GM19238 (cell line): Measurements from ENCODE around the gene CLDN4.
"Not testable (repeated sequence)": the region's sequence is repeated elsewhere in the genome, so short reads cannot be mapped to it uniquely, and the experiment has no call there.

Source experiments
- DNase-seq: peaks from one replicate; pipeline ENCODE4 v3.0.0; 2011; ENCODE audit warnings: low spot score; ENCODE audit not compliant: insufficient read length

The CLDN4 gene

DNA sequence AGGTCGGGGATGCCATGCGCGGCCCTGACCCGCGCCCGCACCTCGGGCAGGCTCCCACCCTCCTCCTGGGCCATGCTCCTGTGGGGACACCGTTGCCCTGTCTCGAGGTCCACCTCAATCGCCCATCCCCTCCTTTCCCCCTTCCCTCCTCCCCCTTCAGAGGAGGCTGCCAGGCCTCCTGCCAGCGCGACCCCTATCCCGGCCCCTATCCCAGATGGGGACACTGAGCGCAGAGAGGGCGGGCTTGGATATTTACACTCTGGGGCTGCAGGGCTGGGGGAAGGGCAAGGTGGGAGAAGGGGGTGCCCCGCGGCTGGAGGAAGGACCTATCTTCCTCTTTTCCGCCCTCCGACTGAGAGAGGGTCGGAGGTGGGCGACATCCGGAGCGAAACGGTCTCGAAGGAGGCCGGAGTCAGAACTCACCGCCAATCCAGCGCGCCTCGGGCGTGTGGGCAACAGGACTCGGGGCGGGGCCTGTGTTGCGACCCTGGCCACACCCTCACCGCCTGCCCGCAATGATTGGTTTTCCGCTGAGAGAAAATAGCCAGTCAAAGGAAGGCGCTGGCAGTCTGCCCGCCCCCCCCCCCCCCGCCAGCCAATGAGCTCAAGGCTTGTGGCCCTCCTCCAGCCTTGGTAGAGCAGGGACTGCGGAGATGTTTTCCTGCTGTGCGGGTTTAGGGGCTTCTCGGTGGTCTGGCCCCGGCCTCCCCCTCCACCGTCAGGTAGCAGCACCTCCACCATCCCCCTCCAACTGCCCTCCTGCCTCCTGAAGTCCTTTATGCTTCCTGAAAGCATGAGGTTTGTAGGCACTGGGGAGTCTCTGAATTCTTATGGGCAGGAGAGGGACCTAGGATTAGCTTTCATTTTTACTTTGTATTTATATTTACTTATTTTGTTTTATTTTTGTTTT, 11.5 kb downstream of the CLDN4 start, which contains the start of gene METTL27:
Gene METTL27, minus strand, starts transcription at position 450 of the 910 bp plus-strand sequence. Its CDS starts 376 bp downstream, at position 74.
- DNase-seq: peak; percentile 98

DNA sequence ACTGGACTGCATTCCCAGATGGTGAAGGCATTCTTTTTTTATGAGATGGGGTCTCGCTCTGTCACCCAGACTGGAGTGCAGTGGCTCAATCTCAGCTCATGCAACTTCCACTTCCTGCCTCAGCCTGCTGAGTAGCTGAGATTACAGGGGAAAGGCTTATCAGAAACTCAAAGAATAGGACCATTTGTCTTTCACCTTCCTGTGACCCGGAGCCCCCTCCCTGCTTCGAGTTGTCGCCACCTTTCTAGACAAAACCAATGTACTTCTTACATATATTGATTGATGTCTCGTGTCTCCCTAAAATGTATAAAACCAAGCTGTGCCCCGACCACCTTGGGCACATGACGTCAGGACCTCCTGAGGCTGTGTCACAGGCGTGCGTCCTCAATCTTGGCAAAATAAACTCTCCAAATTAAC, 13.3 kb downstream of the CLDN4 start:
- no peak for DNase-seq

DNA sequence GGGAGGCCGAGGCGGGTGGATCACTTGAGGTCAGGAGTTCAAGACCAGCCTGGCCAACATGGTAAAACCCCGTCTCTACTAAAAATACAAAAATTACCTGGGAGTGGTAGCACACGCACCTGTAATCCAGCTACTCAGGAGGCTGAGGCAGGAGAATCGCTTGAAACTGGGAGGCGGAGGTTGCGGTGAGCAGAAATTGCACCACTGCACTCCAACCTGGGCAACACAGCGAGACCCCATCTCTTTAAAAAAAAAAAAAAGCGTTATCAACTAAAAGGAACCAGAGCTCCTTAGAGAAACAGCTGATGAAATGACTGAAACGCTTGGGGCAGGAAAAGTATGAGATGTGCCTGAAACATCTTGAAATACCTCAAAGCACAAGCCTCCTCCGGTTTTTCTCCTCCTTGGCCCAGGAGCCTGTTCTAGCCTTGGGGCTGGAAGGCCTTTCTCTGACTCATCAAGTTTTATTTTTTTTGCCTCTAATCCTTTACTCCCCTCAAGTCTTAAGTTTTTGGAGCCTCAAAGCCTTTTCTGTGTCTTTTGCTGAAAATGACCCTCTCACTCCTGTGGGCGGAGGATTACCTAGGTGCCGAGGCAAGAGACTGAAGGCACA, 14.2 kb downstream of the CLDN4 start:
- no peak for DNase-seq

DNA sequence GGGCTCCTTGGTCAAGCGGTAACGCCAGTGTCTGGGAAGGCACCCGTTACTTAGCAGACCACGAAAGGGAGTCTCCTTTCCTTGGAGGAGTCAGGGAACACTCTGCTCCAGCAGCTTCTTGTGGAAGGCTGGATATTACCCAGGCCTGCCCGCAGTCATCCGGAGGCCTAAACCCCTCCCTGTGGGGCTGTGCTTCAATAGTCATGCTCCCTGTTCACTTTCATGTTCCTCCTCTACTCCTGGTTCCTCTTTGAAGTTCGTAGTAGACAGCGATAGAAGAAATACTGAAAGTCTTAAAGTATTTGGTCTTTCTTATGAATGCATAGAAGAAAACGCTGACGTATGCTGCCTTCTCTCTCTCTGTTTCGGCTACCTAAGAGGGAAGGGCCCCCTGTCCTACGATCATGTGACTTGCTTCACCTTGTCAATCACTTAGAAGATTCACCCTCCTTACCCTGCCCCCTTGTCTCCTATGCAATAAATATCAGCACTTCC, 15.0 kb downstream of the CLDN4 start:
- DNase-seq: not testable (repeated sequence)

DNA sequence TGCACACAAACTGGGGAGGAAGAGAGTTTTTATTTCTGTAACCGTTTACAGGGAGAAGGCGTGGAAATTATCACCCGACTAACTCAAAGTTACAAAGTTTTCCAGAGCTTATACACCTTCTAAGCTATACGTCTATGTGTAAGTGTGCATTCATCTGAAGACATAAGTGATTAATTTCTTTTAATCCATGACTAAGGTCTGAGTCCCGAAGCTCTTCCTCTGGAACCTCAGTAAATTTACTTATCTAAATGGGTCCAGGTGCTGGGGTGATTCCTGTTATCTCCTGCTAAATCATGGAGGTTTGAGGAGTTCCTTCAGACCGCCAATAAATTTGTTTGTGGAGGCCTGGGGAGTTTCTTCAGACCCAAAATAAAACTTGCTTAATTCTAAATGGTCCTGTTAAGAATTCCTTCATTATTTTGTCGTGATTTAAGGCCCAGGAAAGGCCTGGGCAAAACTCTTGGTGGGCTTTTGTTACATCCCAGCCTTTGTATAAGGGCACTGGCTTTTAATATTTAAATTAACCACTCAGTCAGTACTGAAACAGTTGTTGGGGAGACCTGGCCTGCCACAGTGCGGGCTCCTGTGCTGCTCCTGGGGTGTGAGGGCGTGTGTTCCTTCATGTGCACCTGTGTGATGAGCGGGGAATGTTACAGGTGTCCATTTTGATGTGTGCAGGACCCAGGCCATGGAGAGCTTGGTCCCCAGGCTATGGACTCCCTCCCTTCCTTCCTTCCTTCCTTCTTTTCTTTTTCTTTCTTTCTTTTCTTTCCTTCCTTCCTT, 17.3 kb downstream of the CLDN4 start:
- no peak for DNase-seq

DNA sequence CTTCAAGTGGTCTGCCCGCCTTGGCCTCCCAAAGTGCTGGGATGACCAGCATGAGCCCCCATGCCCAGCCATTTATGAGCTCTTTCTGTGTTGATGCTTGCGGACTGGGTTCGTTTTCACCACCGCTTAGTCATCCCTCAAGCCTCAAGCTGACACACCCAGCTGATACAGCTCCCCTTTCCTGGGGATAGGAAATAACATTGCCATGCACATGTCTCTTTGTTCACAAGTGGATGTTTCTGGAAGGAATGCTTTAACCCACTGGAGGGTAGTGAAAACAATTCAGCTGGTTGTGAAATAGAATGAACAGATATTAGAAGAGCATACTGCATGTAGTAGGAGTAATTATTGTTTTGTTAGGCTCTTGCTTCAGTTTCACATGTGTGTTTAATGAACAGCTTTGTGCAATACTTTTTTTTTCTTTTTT, 20.0 kb downstream of the CLDN4 start:
- DNase-seq: no peak

DNA sequence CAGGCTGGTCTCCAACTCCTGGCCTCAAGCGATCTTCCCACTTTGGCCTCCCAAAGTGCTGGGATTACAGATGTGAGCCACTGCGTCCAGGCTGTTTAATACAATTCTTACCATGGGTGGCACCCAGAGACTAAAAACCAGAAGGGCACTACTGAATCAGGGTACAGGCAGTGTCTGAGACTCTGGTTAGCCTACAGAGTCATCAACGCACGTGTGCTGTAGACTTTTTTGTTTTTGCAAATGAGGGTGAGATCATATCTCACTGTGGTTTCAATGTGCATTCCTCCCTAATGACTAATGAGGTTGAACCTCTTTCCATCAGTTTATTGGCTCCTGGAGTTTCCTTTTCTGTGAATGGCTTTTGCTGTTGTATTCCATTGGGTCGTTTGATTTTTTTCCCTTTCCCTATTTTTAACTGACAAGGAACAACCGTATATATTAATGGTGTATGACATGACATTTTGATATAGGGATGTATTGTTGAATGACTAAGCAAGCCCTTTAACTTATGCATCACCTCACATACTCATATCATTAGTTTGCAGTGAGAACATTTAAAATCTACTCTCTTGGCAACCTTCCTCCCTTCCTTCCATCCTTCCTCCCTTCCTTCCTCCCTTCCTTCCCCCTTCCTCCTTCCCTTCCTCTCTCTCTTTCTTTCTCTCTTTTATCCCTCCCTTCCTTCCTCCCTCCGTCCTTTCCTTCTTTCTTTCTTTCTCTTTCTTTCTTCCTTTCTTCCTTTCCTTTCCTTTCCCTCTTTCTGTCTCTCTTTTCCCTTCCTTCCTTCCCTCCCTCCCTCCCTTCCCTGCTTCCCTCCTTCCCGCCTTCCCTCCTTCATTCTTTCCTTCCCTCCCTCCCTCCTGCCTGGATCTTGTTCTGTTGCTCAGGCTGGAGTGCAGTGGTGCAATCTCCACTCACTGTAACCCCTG, 20.9 kb downstream of the CLDN4 start:
- DNase-seq: no peak

DNA sequence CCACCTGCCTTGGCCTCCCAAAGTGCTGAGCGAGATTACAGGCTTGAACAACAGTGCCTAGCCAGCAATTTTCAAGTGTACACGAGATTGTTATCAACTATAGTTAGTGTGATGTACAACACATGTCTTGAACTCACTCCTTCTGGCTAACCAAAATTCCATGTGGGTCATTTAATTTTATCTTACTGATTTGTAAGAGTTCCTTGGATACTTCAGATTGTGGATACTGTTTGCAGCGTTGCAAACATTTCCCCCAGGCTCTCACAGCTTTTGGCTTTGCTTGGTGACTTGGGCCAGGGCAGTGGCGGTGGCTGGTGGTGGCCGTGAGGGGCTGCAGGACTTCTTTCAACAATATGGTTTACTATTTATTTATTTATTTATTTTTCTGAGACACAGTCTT, 21.7 kb downstream of the CLDN4 start:
- DNase-seq: no peak

DNA sequence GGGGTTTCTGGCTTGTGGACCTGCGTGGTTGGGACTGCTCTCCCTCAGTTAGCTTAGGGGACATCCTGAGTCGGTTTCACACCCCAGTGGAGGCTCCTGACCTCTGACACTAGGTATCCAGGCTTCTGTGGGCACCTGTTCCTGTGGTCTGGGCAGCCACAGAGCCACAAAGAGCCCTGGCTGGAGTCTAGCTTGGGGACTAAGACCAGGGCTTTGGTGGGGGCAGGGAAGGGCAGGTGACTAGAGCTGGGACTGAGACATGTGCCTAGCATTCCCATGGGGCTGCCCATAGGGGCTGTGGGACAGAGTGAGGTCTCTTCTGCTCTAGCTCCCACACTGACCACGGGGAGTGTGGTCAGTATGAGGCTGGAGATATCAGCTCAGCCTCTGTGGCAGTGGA, 26.1 kb downstream of the CLDN4 start:
- DNase-seq: no peak

DNA sequence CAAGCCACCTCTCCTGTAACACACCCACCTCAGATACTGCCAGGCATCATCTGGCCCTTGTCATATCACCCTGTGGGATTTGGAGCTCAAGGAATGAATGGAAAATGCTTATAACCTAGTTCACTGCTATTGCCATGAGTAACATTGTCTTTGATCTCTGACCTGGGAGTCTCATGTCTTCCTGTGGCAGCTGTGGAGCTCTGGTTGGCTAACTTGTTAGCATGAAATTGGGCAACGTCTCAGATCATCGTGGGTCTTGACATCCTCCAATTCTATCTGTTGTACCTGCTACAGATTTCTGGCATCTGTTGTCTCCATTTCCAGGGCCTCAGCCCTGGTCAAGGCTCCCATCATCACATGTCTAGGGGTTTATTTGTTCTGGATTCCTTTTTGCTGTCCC, 28.0 kb downstream of the CLDN4 start:
- DNase-seq: no peak

DNA sequence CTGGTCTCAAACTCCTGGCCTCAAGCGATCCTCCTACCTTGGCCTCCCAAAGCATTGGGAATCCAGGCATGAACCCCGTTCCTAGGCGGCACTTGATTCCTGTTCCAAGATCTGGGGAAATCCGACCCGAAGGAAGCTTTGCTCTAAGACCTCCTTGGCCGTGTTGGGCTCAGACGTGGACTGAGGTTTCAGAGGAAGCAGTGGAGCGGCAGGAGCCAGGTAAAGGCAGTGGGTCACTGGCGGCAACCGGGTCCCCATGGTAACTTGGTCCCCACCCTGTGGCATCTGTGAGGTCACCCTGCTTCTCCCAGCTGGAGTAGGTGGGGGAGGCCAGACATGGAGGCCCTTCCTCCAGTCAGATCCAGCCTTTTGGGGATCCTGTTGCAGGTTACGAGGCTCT, 30.1 kb downstream of the CLDN4 start, which contains the start of gene TMEM270:
Gene TMEM270, plus strand, starts transcription at position 301 of the 400 bp plus-strand sequence. Its CDS starts 36 bp downstream, at position 337.
- no peak for DNase-seq

DNA sequence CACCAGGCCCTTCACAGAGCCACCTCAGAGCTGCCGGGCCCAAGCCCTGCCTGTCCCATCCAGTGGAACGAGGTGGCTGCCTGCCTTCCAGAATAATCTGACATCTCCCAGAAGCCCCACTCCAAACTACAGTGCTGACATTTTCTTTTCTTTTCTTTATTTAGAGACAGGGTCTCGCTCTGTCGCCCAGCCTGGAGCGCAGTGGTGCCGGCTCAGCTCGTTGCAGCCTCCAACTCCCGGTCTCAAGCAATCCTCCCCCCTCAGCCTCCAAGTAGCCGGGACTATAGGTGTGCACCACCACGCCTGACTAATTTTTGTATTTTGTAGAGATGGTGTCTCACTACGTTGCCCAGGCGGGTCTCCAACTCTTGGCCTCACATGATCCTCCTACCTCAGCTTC, 30.5 kb downstream of the CLDN4 start:
- DNase-seq: no peak

DNA sequence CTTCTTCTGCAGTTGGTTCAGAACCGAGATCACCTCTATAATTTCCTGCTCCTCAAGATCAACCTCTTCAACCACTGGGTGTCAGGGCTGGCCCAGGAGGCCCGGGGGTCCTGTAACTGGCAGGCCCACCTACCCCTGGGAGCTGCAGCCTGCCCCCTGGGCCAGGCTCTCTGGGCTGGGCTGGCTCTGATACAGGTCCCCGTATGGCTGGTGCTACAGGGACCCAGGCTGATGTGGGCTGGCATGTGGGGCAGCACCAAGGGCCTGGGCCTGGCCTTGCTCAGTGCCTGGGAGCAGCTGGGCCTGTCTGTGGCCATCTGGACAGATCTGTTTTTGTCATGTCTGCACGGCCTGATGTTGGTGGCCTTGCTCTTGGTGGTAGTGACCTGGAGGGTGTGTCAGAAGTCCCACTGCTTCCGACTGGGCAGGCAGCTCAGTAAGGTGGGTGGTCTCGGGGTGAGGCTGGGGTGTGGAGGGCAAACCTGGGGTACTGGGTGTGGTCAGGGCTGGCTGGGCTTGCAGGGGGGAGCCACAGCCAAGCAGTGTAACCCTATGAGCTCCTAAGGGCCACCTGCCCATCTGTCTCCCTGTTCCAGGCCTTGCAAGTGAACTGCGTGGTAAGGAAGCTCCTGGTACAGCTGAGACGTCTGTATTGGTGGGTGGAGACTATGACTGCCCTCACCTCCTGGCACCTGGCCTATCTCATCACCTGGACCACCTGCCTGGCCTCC, 34.4 kb downstream of the CLDN4 start:
- DNase-seq: no peak

DNA sequence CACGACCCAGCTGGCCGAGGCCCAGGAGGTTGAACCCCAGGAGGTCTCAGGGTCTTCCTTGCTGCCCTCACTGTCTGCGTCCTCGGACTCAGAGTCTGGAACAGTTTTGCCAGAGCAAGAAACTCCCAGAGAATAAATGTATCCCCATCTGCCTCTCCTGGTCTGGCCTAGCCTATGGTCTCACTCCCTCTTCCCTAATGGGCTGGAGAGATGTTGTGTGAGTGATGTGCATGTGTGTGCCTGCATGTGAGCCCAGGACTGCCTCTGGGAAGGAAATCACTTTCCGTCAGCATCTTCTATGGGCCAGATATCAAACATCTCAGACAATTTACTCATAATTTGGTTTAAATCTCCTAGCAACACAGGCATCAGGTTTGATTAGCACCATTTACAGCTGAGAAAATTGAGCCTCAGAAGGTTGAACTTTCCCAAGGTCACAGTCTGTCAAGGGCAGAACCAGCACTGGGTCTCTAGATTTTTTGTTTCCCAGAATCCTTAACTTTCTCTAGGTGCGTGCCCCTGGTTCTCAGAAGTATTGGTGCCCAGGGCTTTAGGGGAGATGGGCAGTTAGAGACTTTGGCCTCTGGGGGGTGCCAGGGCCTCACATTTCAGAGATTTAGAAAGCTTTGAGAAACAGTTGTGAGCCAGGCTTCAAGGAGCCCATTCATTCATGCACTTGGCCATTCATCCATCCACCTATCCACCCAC, 35.1 kb downstream of the CLDN4 start:
- DNase-seq: no peak

DNA sequence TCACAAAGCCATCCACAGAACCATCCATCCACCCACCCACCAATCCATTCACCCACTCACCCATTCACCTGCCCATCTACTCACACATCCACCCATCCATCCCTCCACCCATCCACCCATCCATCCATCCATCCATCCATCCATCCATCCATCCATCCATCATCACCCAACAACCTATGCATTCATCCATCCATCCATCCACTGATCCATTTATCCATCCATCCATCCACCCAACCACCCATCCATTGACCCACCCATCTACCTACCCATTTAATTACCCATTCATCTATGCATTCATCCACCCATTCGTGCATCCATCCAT, 35.6 kb downstream of the CLDN4 start:
- DNase-seq: no peak

DNA sequence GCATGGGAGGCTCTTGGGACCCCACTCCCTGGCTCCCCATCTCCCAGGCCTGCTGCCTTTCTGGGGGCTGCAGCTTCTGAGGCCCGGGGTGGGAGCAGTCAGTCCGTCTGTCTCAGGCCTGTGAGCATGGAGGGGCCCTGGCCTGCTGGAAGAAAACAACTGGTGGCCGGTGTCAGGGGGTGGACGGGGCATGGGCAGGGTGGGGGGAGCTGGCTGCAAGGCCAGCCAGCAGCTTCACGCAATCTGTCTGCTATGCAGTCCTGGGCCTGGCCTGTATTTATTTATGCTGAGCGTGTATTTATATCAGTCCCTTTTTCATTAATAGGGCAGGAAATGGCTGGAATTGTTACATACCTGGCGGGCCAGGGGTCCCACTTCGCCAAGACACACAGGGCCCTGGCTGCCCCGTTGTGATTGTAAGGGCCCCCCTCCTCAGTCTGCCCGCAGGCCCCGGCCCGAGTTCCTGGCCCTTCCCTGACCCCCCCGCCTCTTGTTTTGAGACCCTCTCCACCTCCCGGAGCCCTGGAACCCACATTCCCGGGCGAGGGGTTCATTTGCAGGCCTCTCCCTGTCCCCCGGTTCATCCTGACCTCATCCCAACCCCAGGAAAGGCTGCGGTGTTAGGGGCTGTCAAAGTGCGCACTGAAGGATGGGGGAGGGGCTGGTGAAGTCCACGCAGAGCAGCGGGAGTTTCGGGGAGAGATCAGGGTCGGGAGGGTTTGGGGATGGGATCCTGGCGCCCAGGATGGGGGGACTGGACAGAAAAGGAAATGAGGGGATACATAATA, 38.4 kb downstream of the CLDN4 start:
- DNase-seq: no peak

DNA sequence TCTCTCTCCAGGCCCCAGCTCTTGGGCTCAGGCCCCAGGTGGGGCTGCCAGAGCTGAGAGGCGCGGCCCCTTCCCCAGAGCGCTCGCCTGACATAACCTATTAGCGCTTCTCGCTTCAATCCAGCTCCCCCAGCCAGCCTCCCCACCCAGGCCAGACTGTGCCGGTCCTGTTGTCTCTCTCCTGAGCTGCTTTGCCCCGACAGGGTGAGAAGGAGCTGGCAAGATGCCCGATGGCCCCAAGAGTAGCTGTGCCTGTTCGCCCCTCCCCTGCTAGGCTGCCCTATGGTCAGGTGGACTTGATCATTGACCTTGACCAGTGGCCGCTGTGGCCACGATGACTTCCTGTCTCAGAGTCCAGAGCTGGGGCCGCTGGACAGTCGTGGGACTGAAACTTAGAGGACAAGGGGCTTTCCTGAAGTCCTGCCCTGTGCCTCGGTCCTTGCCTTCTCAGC, 39.3 kb downstream of the CLDN4 start:
- no peak for DNase-seq
